ENCODE results near the gene TOP2A.

TOP2A gene

GRCh38 chr17:40417609-40418427 is at the start of gene TOP2A:
Gene TOP2A (minus strand): TSS chr17:40417896. CDS start chr17:40417791, 105 bp downstream.
- peak; percentile 100 for DNase-seq

DNA sequence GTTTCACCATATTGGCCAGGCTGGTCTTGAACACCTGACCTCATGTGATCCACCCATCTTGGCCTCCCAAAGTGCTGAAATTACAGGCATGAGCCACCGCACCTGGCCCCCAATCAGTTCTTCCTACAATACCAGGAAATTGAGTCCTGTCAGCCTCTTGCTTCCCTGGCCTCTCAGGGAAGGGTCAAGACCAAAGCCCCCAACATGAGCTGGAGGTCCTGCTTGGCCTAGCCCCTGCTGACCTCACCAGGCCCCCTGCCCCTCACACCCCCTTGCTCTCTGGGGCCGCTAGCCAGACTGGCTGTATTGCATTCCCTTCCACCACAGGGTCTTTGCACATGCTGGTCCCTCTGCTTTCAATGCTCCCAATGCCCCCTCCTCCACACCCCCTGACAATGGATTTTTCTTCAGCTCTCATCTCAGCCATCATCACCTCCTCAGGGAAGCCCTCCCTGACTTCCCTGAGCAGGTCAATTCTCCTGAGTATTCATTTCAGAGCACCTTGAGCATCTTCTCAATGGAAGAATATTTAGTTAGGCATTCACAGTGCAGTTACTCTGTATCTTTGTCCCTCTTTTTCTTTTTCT is 49.7 kb upstream of the TOP2A start:
- no peak for DNase-seq

DNA sequence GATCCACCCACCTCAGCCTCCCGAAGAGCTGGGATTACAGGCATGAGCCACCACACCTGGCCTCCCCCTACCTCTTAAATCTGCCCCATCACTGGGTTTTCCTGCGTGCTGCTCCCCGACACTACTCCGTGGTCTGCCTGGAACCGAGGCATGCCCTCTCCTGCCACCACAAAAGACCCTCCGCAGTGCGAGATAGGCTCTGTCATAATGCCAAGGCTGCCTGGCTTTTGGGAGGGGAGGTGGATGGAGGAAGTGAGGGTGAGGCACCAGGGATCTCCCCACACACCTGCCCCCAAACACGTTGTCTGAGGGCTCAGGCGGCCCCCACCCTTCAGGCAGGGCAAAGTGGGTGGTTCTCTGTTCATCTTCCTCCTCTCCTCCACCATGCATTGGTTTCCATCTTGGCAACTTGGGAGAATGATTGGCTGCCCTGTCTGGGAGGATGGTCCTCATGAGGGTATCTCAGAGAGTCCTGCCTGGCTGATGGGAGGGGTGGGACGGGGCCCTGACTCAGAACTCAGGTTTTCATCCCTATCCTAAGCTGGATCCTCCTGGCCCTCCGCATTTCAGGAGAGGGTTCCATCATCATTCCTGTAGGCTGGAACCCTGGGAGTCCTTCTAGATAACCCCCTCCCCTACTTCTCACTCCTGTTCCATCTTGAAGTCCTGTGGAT is 48.7 kb upstream of the TOP2A start:
- no peak for DNase-seq

- no peak for DNase-seq
These were observed 46.7 kb upstream of the TOP2A start for GRCh38 chr17:40464392-40464855.

- DNase-seq = no peak
These were observed 45.4 kb upstream of the TOP2A start for GRCh38 chr17:40463122-40463550.

GRCh38 chr17:40462343-40463121 is 44.8 kb upstream of the TOP2A start:
- DNase-seq = no peak

- no peak for DNase-seq
These were observed 44.1 kb upstream of the TOP2A start for GRCh38 chr17:40461732-40462342.

GRCh38 chr17:40460968-40461731 is 43.5 kb upstream of the TOP2A start:
- DNase-seq = no peak

- DNase-seq = no peak
These were observed 42.9 kb upstream of the TOP2A start for GRCh38 chr17:40460604-40460967.

GRCh38 chr17:40459636-40460603 is 42.2 kb upstream of the TOP2A start:
- no peak for DNase-seq

DNA sequence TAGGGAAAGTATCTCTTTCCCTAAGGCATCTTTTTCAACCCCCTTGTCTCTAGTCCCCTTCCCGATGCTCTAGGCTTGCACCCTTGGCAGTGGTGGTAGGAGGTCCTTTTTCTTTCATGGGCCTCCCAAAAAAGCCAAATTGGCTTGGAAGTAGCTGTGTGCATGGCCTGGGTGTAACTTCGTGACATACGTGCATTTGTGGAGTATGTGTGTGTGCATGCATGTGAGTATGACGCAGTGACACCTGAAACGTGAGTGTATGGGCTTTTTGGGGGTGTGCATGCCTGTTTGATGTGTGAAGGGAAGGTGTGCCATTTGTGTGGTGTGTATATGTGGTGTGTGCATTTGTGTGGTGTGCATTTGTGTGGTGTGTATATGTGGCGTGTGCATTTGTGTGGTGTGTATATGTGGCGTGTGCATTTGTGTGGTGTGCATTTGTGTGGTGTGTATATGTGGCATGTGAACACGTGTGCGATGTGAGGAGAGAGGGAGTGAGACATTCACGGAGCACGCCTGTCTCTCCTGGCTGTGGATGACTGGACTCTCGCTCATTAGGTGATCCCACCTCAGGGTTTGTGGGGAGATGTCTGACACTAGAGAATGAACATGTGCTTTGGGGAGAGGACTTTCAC is 41.3 kb upstream of the TOP2A start:
- no peak for DNase-seq

DNA sequence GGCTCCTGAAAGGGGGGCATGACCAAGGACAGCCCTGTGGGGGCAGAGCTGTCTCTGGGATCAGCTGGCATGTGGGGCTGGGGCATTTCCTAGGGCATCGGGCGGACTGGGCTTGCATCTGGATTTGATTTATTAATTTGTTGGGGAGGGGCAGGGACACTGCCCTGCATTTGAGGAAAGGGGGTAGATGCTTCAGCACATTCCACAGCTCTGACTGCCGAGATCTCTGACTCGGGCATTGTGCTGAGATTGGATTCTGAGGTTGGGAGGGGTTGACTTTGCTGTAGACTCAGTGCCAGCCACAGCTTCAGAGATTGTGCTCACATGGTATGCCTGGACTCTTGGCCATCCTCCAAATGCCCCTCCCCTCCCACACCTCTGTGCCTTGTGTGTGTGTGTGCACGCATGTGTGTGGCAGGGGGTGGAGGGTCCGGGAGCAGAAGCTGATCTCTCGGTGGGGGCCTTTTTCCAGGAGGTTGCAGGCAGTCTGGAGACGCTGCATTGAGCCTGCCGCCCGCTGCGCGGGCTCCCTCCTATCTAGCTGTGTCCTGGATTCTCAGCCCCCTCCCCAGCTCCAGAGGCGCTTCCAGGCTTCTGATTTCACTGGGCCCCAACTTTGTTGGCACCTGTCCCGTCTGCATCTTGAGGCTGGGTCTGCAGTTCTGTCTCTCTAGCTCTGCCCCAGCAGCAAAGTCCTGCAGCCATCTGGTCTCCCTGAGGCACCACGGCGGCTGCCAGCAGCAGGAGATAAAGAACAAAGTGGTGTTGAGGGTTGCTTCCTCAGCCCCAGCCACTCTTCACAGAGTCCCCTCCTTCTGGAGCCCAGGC is 40.5 kb upstream of the TOP2A start:
- no peak for DNase-seq

- no peak for DNase-seq
These were observed 39.7 kb upstream of the TOP2A start for GRCh38 chr17:40457369-40457768.

DNA sequence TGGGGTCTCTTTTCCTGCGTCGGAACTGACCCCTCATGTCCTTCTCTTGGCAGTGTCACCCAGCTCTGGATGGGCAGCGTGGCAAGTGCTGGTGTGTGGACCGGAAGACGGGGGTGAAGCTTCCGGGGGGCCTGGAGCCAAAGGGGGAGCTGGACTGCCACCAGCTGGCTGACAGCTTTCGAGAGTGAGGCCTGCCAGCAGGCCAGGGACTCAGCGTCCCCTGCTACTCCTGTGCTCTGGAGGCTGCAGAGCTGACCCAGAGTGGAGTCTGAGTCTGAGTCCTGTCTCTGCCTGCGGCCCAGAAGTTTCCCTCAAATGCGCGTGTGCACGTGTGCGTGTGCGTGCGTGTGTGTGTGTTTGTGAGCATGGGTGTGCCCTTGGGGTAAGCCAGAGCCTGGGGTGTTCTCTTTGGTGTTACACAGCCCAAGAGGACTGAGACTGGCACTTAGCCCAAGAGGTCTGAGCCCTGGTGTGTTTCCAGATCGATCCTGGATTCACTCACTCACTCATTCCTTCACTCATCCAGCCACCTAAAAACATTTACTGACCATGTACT is 38.8 kb upstream of the TOP2A start:
- no peak for DNase-seq

GRCh38 chr17:40454613-40454995 is 36.9 kb upstream of the TOP2A start:
- no peak for DNase-seq

DNA sequence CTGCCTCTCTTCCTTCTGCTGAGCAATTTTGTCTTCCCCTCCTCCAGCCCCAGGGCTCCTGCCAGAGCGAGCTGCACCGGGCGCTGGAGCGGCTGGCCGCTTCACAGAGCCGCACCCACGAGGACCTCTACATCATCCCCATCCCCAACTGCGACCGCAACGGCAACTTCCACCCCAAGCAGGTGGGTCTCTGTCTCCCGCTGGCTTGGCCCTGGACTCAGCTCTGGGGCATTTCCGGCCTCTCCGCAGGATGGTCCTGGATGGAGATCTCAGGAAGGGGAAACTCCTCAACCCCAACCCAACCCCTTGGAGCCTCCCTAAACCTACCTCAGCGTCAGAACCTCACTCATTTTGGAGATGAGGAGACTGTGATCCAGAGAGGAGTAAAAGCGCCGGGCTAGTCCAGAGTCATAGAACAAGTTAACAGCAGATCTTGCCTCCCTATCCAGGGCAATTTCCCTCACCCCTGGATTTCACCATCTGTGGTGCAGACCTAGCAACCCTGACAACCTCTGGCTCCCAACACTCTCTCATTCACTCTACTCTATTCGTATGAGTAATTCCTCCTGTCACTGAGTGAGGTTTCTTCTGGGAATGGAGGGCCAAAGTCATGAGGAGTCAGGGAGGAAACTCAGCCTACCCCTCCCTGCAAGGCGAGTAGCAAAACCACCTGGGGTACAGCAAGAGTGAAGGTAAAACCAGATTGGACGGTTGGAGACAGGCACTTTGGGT is 36.4 kb upstream of the TOP2A start:
- DNase-seq = no peak

- DNase-seq = no peak
These were observed 35.3 kb upstream of the TOP2A start for GRCh38 chr17:40452921-40453378.

- DNase-seq = no peak
These were observed 34.6 kb upstream of the TOP2A start for GRCh38 chr17:40452216-40452787.

All from CD4-positive, alpha-beta T cell treated with Interleukin-17A for 1 hour (primary cell).